ENCODE measurements around the gene COG5. TPM values are rescaled to one million over a fixed set of nuclear protein-coding genes. Genes with fewer than 3 reads are reported as not detected.

The COG5 gene
- total and polyA plus RNA-seq, 2 of the 8 experiments (the other 6 are each of a cell fraction or from before 2014, with no cell fraction given): 10.5 to 28.1 TPM

DNA sequence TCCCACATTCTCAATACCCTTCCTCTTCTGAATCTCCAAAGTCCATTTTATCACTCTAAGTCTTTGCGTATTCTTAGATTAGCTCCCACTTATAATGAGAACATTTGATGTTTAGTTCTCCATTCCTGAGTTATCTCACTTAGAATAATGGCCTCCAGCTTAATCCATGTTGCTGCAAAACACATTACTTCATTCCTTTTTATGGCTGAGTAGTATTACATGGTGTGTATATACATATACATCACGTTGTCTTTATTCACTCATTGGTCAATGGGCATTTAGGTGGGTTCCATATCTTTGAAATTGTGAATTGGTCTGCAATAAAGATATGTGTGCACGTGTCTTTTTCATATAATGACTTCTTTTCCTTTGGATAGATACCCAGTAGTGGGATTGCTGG lies 61.6 kb downstream of the COG5 start (continued):
- TF ChIP-seq CBX5 (IDR thresholded peaks at IDR 0.05; ENCODE audit: low read depth, low read length): no peak
